Uterus (tissue), 4 donors: ENCODE measurements around the gene ACAD8. TPM values are rescaled to one million over a fixed set of nuclear protein-coding genes. Genes with fewer than 3 reads are reported as not detected.

Experiments
- DNase-seq, 2 donors: peaks; one replicate each; pipeline ENCODE4 v3.0.0-alpha.2; 2019 to 2020
- H3K27ac ChIP-seq, 2 donors: fragments of 200-600 bp; sonication (generic); 1 replicate in 1 of 2; 2 replicates in 1 of 2; pipeline ENCODE4 v1.5.1; 2016 to 2018
- H3K27me3 ChIP-seq, 2 donors: fragments of 200-600 bp; sonication (generic); one replicate each; pipeline ENCODE4 v1.5.1; 2018 to 2019; ENCODE audit warnings: control low read depth in 1 of 2
- H3K36me3 ChIP-seq, 2 donors: fragments of 200-600 bp; sonication (generic); one replicate each; pipeline ENCODE4 v1.5.1; 2019; ENCODE audit warnings: control low read depth in 1 of 2
- H3K4me1 ChIP-seq, 2 donors: fragments of 200-600 bp; sonication (generic); one replicate each; pipeline ENCODE4 v1.5.1; 2018 to 2019; ENCODE audit warnings: control low read depth in 1 of 2
- H3K4me3 ChIP-seq, 2 donors: fragments of 200-600 bp; sonication (generic); 1 replicate in 1 of 2; 2 replicates in 1 of 2; pipeline ENCODE4 v1.5.1; 2018 to 2019; ENCODE audit warnings: mild to moderate bottlenecking in 1 of 2
- H3K9me3 ChIP-seq, 2 donors: fragments of 200-600 bp; sonication (generic); one replicate each; pipeline ENCODE4 v1.5.1; 2019; ENCODE audit warnings: control low read depth in 1 of 2
- CTCF ChIP-seq, 4 experiments: fragments of 200-600 bp in 2 of 4; fragments of 450-650 bp in 2 of 4; sonication (generic) in 2 of 4; IDR thresholded peaks; one replicate each; pipeline ENCODE4 v1.5.1; 2016 to 2019; ENCODE audit warnings: antibody characterized with exemption in 4 of 4, mild to moderate bottlenecking in 2 of 4, moderate library complexity in 1 of 4
- POLR2A ChIP-seq, 2 donors: fragments of 450-650 bp; IDR thresholded peaks; one replicate each; pipeline ENCODE4 v1.6.1; 2016; ENCODE audit warnings: antibody characterized with exemption in 2 of 2, mild to moderate bottlenecking in 1 of 2, moderate library complexity in 1 of 2
- intact Hi-C: fragments of 100-400 bp; cut with DNase I; formaldehyde crosslinking; loops from one replicate; pipeline ENCODE4 v1.15.1; 2023; ENCODE audit warnings: low total_unique reads
- total RNA-seq, 4 donors: library from RNA; depleted of rRNA in 3 of 4; stranded (reverse); fragments of >200 nt in 3 of 4; gene quantifications; one replicate each; pipeline versions ENCODE4 v1.1.0 to v1.2.4, GENCODE V29; 2014 to 2023
- donor health status: DM: yes; HTN: yes; CAD: no.

The ACAD8 gene
- total RNA-seq, 4 donors from 2014 or later = 16.5 to 26.5 (median 21.5) TPM

DNA sequence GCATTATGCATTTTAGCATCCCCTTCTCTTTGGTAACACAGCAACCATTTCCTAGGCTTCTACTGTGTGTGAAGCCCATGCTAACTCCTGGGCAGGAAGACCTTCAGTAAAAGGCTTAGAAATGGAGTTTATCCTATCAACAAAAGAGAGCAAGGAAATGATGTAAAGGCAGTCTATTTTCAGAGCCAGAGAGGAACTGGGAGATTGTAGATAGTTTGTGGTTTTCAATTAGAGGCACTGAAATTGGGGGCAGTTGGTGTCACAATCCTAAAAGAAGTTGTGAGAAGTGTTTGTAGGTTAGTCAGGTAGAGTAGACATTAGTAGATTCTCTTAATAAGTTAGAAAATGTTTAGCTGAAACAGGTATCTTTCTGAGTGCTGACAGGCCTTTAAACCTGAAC, 7.1 kb downstream of the ACAD8 start:
- Histone ChIP-seq H3K27me3 (no peaks in the 10 kb centered on the region), H3K4me1 (no peaks in the 10 kb centered on the region), H3K27ac (no peak overlapping the region), H3K4me3 (no peak overlapping the region), H3K9me3 (no peaks in the 10 kb centered on the region), H3K36me3 (no peaks in the 10 kb centered on the region)
- intact Hi-C loops = loop anchor here (10.0 kb wide), 1 partner anchor 46 kb away; no protein-coding TSS in a partner anchor
- TF ChIP-seq POLR2A (IDR thresholded peaks at IDR 0.05) (no peak), CTCF (IDR thresholded peaks at IDR 0.05) (no peak)
- DNase-seq = no peak

GRCh38 chr11:134260983-134261382, 7.6 kb downstream of the ACAD8 start:
- H3K4me1 ChIP-seq = no peaks in the 10 kb centered on the region
- H3K36me3 ChIP-seq = no peaks in the 10 kb centered on the region
- no peak overlapping the region for H3K4me3 ChIP-seq
- intact Hi-C loops = loop anchor here (10.0 kb wide), 1 partner anchor 46 kb away; no protein-coding TSS in a partner anchor
- H3K27ac ChIP-seq = no peak overlapping the region
- TF ChIP-seq POLR2A (IDR thresholded peaks at IDR 0.05) (no peak), CTCF (IDR thresholded peaks at IDR 0.05) (no peak)
- H3K27me3 ChIP-seq = no peaks in the 10 kb centered on the region
- no peaks in the 10 kb centered on the region for H3K9me3 ChIP-seq
- DNase-seq = no peak

- Histone ChIP-seq H3K4me1 (no peaks in the 10 kb centered on the region), H3K9me3 (no peaks in the 10 kb centered on the region), H3K36me3 (no peaks in the 10 kb centered on the region), H3K27ac (no peak overlapping the region), H3K4me3 (no peak overlapping the region), H3K27me3 (no peaks in the 10 kb centered on the region)
- peak in 1 of 4 experiments; percentile 6 for TF ChIP-seq CTCF (IDR thresholded peaks at IDR 0.05)
- TF ChIP-seq POLR2A (IDR thresholded peaks at IDR 0.05) = no peak
- DNase-seq = no peak
- intact Hi-C loops = loop anchor here (10.0 kb wide), 1 partner anchor 47 kb away; no protein-coding TSS in a partner anchor
These were observed 8.5 kb downstream of the ACAD8 start for GRCh38 chr11:134261626-134262488.

GRCh38 chr11:134264966-134265764, 11.8 kb downstream of the ACAD8 start:
- no peak for DNase-seq
- intact Hi-C loops = loop anchor here (10.0 kb wide), 1 partner anchor 50 kb away; no protein-coding TSS in a partner anchor
- no peaks in the 10 kb centered on the region for H3K4me1 ChIP-seq
- no peak overlapping the region for H3K27ac ChIP-seq
- no peak overlapping the region for H3K4me3 ChIP-seq
- no peaks in the 10 kb centered on the region for H3K27me3 ChIP-seq
- TF ChIP-seq CTCF (IDR thresholded peaks at IDR 0.05) (no peak), POLR2A (IDR thresholded peaks at IDR 0.05) (no peak)
- no peaks in the 10 kb centered on the region for H3K9me3 ChIP-seq
- no peaks in the 10 kb centered on the region for H3K36me3 ChIP-seq
